A673 (cell line): Measurements from ENCODE around the gene MVB12B. TPM values are rescaled to one million over a fixed set of nuclear protein-coding genes. Genes with fewer than 3 reads are reported as not detected.

Source experiments
- BruUV-seq: library from RNA; stranded (reverse); fragments of 400-500 nt; replicated peaks from 2 replicates; lab custom pipeline; 2021; lab: Mats Ljungman, UMichigan
- CTCF ChIA-PET: fragments of 300-600 bp; sonication (Branson Sonifier 250); formaldehyde crosslinking; loops from one replicate; lab custom pipeline; 2022; ENCODE audit warnings: antibody characterized with exemption; lab: Charles Lee
- POLR2A ChIA-PET: fragments of 300-600 bp; sonication (Branson Sonifier 250); formaldehyde crosslinking; loops from one replicate; lab custom pipeline; 2022; ENCODE audit warnings: antibody characterized with exemption; ENCODE audit not compliant: low non-redundant PET; lab: Charles Lee
- DNase-seq: peaks from one replicate; pipeline ENCODE4 v3.0.0-alpha.2; 2015; ENCODE audit warnings: low spot score
- H3K27ac ChIP-seq: fragments of 200-600 bp; sonication (generic); 2 replicates; pipeline ENCODE4 v1.5.1; 2016; ENCODE audit warnings: mixed run types, low read depth, mild to moderate bottlenecking, mixed read lengths, antibody characterized with exemption, low read length; ENCODE audit not compliant: poor library complexity, severe bottlenecking
- H3K27me3 ChIP-seq: fragments of 200-600 bp; sonication (generic); replicated peaks from 2 replicates; pipeline ENCODE4 v1.6.1; 2017; ENCODE audit warnings: mixed run types, low read depth, mild to moderate bottlenecking, mixed read lengths, antibody characterized with exemption, low read length; ENCODE audit not compliant: insufficient read depth, poor library complexity
- H3K36me3 ChIP-seq: fragments of 200-600 bp; sonication (generic); 2 replicates; pipeline ENCODE4 v1.6.1; 2016; ENCODE audit warnings: mixed run types, mild to moderate bottlenecking, mixed read lengths, antibody characterized with exemption, low read length; ENCODE audit not compliant: insufficient read depth, poor library complexity, severe bottlenecking
- H3K4me1 ChIP-seq: fragments of 200-600 bp; sonication (generic); 2 replicates; pipeline ENCODE4 v1.6.1; 2017; ENCODE audit warnings: mixed run types, mild to moderate bottlenecking, mixed read lengths, antibody characterized with exemption, low read length; ENCODE audit not compliant: insufficient read depth, poor library complexity, severe bottlenecking
- H3K4me3 ChIP-seq: fragments of 200-600 bp; sonication (generic); 2 replicates; pipeline ENCODE4 v1.5.1; 2016; ENCODE audit warnings: low read depth, mixed run types, mild to moderate bottlenecking, mixed read lengths, low read length; ENCODE audit not compliant: poor library complexity, severe bottlenecking
- H3K9me3 ChIP-seq: fragments of 200-600 bp; sonication (generic); 2 replicates; pipeline ENCODE4 v1.6.1; 2016; ENCODE audit warnings: mixed run types, low read depth, mild to moderate bottlenecking, mixed read lengths, antibody characterized with exemption, low read length; ENCODE audit not compliant: poor library complexity, severe bottlenecking
- CTCF ChIP-seq: fragments of 300-800, 200-600 bp; sonication (generic); conservative IDR thresholded peaks from 2 replicates; pipeline ENCODE4 v1.5.1; 2017; ENCODE audit warnings: low read depth, mild to moderate bottlenecking, antibody characterized with exemption, low read length, moderate library complexity, mixed read lengths
- EZH2 ChIP-seq: fragments of 200-600 bp; sonication (generic); IDR thresholded peaks from 2 replicates; pipeline ENCODE4 v1.6.1; 2017; ENCODE audit warnings: borderline replicate concordance, low read depth, mild to moderate bottlenecking, mixed read lengths, antibody characterized with exemption, low read length; ENCODE audit not compliant: poor library complexity, severe bottlenecking
- intact Hi-C: fragments of 100-400 bp; cut with micrococcal nuclease; formaldehyde crosslinking; loops from one replicate; pipeline ENCODE4 v1.10.0; 2022; ENCODE audit not compliant: unreplicated experiment
- total RNA-seq: library from RNA; stranded (reverse); gene quantifications from 2 replicates; pipeline ENCODE4 v1.2.3, GENCODE V29; 2021

The MVB12B gene
- total RNA-seq, 1 experiment from 2014 or later, result 12.3 TPM

DNA sequence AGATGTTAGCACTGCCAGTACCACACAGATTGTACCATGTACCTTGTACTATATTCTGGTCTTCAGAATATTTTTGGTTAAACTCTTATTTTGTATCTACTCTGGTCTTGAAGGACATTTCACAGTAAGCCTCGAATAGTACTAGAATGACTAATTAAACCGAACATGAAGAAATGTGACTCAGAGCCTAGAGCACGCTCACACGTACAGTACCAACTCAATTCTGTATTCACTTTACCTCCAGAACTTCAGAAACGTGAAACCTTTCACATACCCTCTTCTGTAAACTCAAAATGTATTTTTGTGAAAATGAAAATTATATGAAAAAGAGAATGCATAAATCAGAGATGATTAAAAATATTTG lies 112.8 kb downstream of the MVB12B start:
- no peak overlapping the region for H3K27ac ChIP-seq
- ChIA-PET CTCF (no interaction called here), POLR2A (no interaction called here)
- H3K9me3 ChIP-seq, result no peaks in the 10 kb centered on the region
- H3K27me3 ChIP-seq, result no peaks in the 10 kb centered on the region
- TF ChIP-seq EZH2 (no peak), CTCF (no peak)
- BruUV-seq, result no TSS peak
- intact Hi-C loops, result no loop called here
- no peak overlapping the region for H3K4me3 ChIP-seq
- no peak for DNase-seq
- H3K36me3 ChIP-seq, result no peaks in the 10 kb centered on the region
- peaks cover 14% of the 10 kb centered on the region for H3K4me1 ChIP-seq

DNA sequence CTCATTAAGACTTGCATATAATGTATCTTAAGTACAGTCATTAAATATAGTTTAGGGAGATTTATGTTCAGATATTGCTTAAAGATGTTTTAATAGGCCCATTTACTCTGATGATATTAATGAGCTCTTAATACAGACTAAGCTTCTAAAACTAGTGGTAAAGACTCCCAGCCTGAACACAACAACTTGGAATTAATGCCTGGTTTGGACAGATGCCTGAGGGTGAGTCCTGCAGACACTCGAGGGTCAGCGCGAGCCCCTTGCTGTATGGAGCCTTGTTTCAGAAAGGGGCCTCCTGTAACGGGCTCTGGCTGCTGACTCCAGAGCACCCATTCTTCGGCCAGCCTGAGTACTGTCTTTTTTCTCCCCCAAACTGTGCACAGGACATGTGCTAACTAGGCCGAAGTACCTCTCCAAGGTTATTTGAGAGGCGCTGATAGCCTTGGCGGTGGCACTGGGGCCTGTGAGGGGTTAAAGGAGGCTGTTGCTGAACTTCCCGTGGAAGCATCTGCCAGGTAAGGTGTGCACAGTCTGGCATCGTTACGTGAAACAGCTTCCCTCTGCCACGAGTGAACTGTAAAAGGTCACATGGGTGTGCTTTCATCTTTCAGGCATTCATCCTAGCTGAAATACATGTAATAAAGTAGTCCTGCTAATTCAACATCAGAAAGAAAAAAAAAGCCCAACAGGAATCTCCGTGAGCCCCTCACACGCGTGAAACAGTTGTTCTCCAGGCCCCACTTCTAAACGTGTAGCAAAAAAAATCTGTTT lies 113.4 kb downstream of the MVB12B start:
- H3K27ac ChIP-seq, result no peak overlapping the region
- H3K27me3 ChIP-seq, result no peaks in the 10 kb centered on the region
- BruUV-seq, result no TSS peak
- H3K9me3 ChIP-seq, result no peaks in the 10 kb centered on the region
- H3K4me1 ChIP-seq, result peaks cover 14% of the 10 kb centered on the region
- intact Hi-C loops, result no loop called here
- H3K4me3 ChIP-seq, result no peak overlapping the region
- ChIA-PET POLR2A (no interaction called here), CTCF (no interaction called here)
- no peak for TF ChIP-seq CTCF
- no peaks in the 10 kb centered on the region for H3K36me3 ChIP-seq
- DNase-seq, result no peak

DNA sequence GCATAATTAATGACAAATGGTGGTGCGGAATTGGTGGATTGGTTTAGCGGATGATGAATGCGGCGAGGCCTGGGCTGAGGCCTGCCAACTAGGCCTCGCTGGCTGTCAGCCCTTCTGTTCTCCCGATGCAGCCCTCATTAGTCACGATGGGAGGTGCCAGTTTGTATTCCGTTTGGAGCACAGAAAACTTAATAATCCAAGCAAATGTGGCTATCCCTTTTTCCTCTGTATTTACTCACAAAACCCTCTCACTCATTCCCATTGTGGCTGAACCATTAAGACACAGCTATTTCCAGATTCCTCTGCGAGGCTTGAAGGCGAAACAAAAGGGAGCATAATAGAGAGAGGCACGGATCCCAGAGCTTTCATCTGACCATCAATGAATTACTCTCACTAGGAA lies 114.3 kb downstream of the MVB12B start:
- H3K36me3 ChIP-seq, result no peaks in the 10 kb centered on the region
- intact Hi-C loops, result no loop called here
- ChIA-PET CTCF (no interaction called here), POLR2A (no interaction called here)
- no peaks in the 10 kb centered on the region for H3K9me3 ChIP-seq
- DNase-seq, result no peak
- no TSS peak for BruUV-seq
- no peaks in the 10 kb centered on the region for H3K27me3 ChIP-seq
- H3K4me3 ChIP-seq, result no peak overlapping the region
- H3K4me1 ChIP-seq, result peaks cover 14% of the 10 kb centered on the region
- no peak overlapping the region for H3K27ac ChIP-seq
- TF ChIP-seq CTCF (no peak), EZH2 (no peak)
